GM12878 (cell line): Measurements from ENCODE around the gene TSPAN31.

Experiments used
- BCLAF1 ChIP-seq: fragments of 450-650 bp; IDR thresholded peaks from 2 replicates; pipeline ENCODE4 v1.6.1; 2017; ENCODE audit warnings: antibody characterized with exemption, mild to moderate bottlenecking, moderate library complexity
- CTCF ChIP-seq, 3 experiments: IDR thresholded peaks in 2 of 3; conservative IDR thresholded peaks in 1 of 3; 2 replicates each; pipeline ENCODE4 v1.5.1; 2011; ENCODE audit warnings: low read depth in 3 of 3, low read length in 3 of 3, mild to moderate bottlenecking in 3 of 3, control low read depth in 2 of 3, moderate library complexity in 2 of 3, inconsistent platforms in 1 of 3, mixed read lengths in 1 of 3; ENCODE audit not compliant: control insufficient read depth in 2 of 3, insufficient read depth in 1 of 3; ENCODE audit errors: extremely low read depth in 1 of 3
- CUX1 ChIP-seq: IDR thresholded peaks from 2 replicates; pipeline ENCODE4 v1.6.1; 2012; ENCODE audit warnings: improper control_type of control experiment, low read depth, low read length; ENCODE audit not compliant: insufficient replicate concordance
- ELK1 ChIP-seq: IDR thresholded peaks from 2 replicates; pipeline ENCODE4 v1.6.1; 2012; ENCODE audit warnings: low read depth, low read length, improper control_type of control experiment
- IKZF2 ChIP-seq, 2 experiments: fragments of 450-650 bp; IDR thresholded peaks; 2 replicates each; pipeline ENCODE4 v1.6.1; 2017; ENCODE audit warnings: mild to moderate bottlenecking in 2 of 2, moderate library complexity in 2 of 2
- MEF2A ChIP-seq: IDR thresholded peaks from 2 replicates; pipeline ENCODE4 v1.6.1; 2011; ENCODE audit warnings: low read depth, mild to moderate bottlenecking, low read length, moderate library complexity; ENCODE audit not compliant: insufficient read depth
- NFIC ChIP-seq: IDR thresholded peaks from 2 replicates; pipeline ENCODE4 v1.6.1; 2012; ENCODE audit warnings: low read depth, mild to moderate bottlenecking, inconsistent platforms, low read length, moderate library complexity
- POLR2AphosphoS5 ChIP-seq: IDR thresholded peaks from 2 replicates; pipeline ENCODE4 v1.6.1; 2011; ENCODE audit warnings: mild to moderate bottlenecking, low read length, inconsistent platforms
- SMC3 ChIP-seq: IDR thresholded peaks from 2 replicates; pipeline ENCODE4 v1.6.1; 2011; ENCODE audit warnings: low read length, improper control_type of control experiment, borderline replicate concordance
- STAT1 ChIP-seq: fragments of 450-650 bp; conservative IDR thresholded peaks from 2 replicates; pipeline ENCODE4 v1.6.1; 2014; ENCODE audit warnings: antibody characterized with exemption, mild to moderate bottlenecking
- ZBED1 ChIP-seq: IDR thresholded peaks from 2 replicates; pipeline ENCODE4 v1.6.1; 2016; ENCODE audit warnings: borderline replicate concordance

GRCh38 chr12:57733928-57734327, 10.9 kb upstream of the TSPAN31 start:
- TF ChIP-seq MEF2A (no peak), STAT1 (no peak), POLR2AphosphoS5 (no peak), BCLAF1 (no peak), CUX1 (no peak), CTCF (IDR thresholded peaks at IDR 0.05 in 2 of 3, conservative IDR thresholded peaks at IDR 0.05 in 1 of 3; ENCODE audit: control insufficient read depth in 2 of 3, extremely low read depth in 1 of 3, insufficient read depth in 1 of 3, low read depth in 3 of 3, low read length in 3 of 3) (no peak), NFIC (no peak), SMC3 (no peak), ELK1 (no peak), IKZF2 (IDR thresholded peaks at IDR 0.05) (no peak), ZBED1 (no peak)
